Stimulated activated naive CD4-positive, alpha-beta T cell treated with Interleukin-2 at 50 U/mL for 16 hours (primary cell): Measurements from ENCODE around the gene TRPM8.
"Not testable (repeated sequence)": the region's sequence is repeated elsewhere in the genome, so short reads cannot be mapped to it uniquely, and the experiment has no call there.

Source experiments
- DNase-seq: peaks from one replicate; lab custom pipeline; 2025; lab: John Stamatoyannopoulos, UW

TRPM8 gene

DNA sequence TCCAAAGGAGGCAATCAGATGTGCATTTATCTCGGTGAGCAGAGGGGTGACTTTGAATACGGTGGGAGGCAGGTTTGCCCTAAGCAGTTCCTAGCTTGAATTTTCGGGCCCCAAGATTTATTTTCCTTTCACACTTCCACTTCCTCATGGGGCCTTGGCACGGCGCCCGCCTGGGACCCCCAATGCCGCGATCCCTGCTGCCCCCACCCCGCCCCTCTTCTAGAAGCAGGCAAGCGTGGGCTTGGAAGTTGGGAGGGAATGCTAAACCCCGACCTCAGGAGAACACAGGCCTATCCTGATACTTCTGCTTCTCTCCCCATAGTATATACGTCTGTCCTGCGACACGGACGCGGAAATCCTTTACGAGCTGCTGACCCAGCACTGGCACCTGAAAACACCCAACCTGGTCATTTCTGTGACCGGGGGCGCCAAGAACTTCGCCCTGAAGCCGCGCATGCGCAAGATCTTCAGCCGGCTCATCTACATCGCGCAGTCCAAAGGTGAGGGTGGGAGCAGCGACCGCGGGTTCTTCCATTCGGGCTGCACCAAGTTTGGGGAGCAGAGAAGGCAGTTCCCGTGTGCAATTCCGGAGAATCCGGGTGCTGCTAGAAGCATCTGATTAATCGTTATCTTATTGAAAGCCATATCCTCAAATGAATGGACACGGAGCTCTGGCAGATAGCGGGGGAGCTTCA lies 21.6 kb downstream of the TRPM8 start:
- DNase-seq: no peak

DNA sequence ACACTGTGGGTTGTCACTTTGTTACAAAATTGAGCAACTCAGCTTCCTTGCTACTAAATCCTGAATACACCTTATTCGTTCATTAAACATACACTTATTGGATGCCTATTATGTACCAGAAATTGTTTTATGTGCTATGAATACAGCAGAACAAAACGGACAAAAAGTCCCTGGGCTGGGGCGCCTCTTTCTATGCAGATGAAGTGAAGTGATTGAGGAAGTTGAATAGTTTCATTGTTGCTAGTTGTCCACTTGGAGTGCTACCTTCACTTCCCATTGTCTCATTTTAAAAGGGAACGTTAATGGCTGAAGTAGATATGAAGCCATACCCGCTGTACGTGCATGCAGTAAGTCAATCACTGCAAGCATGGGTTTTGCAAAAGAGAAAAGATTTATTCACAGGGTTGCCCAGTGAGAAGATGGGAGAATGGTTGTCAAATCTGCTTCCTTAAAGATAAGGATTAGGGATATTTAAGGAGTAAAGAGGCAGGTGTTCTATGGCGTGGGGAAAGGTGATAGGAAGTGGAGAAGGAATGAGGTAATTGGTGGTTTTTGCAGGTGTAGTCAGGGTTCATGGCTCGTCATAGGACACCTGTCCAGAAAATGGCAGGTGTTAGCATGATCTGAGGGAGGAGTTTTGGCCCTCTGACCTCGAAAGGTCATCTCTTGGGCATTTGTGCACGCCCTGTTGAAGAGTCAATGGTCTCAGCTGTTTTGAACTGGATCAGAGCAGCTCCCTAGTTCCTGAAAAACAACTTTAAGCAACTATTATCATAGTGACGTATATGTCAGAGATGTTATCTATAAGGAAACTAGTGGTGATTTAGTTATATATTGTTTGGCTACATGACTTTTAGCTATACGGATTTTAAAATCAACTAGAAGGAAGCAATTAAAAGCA lies 23.5 kb downstream of the TRPM8 start:
- no peak for DNase-seq

DNA sequence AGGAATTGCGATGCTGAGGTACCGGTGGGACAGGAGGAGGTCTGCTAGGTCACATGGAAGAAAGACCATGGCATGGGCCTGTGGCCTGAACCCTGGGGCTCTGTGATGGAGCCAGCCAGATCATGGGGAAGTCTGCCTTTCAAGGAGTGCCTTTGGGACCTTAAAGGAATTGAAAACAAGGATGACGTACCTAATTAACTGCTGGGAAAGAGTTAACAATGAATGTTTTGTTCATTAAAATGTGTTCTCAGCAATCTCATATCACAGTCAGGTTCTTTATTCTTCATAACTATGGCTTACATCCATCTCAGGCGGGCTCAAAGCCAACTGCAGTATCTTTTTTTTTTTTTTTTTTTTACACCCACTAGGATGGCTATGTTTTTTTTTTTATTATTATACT lies 25.6 kb downstream of the TRPM8 start:
- no peak for DNase-seq

DNA sequence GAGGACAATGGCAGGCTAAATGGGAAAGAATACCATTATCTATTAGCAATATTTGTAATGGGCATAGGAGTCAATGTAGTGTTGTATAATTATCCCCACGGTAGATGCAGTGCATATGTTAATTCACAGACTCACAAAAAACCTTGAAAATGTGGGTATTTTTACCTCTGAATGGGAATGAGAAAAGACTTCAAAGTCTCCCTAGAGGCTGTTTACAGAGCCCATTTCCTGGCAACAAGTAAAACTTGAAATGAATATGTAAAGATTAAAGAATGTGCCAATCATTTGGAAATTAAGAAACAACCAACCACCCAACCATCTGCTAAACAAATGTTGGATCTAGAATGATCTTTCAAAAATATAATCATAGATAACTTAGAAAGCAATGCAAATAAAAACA lies 27.1 kb downstream of the TRPM8 start:
- no peak for DNase-seq

- no peak for DNase-seq
Observed at GRCh38 chr2:233944722-233945121, 27.5 kb downstream of the TRPM8 start.

GRCh38 chr2:233945146-233945545 lies 28.0 kb downstream of the TRPM8 start:
- DNase-seq: no peak

DNA sequence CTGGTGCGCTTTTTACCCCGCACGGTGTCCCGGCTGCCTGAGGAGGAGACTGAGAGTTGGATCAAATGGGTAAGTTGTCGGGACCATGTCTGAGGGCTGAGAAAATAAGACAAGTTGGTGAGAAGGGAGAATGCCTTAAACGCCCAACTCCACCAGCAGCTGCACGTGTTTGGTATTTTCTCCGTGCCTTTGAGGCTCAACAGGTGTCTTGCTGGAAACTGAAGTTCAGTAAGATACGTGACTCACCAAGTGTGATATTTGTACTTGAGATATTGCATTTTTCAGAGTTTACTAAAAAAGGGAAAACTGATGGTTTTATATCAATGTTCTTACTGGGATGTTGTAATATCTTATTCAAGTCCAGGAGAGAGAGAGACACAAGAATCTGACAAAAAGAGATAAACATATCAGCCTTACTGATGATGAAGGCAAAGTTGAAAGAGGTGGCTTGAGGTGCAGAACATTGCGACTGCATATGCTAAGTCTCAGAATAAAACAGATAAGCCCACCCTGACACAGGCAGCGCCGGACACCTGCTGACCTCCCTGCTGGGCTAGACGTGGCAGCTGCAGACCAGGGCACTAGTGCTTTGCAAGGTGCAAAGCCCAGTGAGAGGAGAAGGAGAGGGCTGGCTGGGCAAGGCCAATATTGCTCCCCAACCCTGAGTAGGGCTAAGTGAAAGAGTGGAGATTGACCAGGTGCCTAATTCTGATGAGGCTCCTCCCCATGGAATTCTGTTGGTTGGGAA lies 33.1 kb downstream of the TRPM8 start:
- no peak for DNase-seq

- DNase-seq: no peak
Observed at GRCh38 chr2:233952335-233952734, 35.2 kb downstream of the TRPM8 start.

GRCh38 chr2:233953087-233953801 lies 36.1 kb downstream of the TRPM8 start:
- no peak for DNase-seq

GRCh38 chr2:233960203-233960602 lies 43.0 kb downstream of the TRPM8 start:
- no peak for DNase-seq

DNA sequence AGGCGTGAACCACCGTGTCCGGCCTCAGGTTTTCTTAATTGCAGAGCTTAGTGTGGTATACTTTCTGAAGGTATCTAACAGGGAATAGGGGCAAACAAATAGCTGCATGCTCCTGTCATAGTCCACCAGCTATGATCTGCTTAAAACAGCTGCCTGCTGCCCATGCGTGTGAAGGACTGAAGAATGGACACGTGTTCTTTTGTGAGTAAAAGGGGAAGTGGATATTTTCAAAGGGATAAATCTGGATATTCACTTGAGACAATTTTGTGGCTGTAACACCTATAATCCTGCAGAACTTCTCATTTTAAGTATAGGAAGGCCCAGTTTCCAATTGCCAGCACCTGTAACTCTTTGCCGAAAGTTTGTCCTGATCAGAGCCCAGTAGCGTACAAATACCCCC lies 44.7 kb downstream of the TRPM8 start:
- no peak for DNase-seq

DNA sequence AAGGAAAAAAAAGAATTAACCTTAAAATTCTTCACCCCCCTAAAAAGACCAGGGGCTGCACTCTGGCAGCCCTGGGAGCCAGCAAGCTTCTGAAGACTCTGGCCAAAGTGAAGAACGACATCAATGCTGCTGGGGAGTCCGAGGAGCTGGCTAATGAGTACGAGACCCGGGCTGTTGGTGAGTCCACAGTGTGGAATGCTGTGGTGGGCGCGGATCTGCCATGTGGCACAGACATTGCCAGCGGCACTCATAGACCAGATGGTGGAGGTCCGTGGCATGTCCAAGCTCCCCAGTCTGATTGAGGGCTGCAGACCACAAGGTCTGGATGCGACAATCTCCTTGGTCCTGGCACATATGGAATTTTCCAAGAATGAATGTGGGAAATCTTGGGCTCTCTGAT lies 47.4 kb downstream of the TRPM8 start:
- DNase-seq: no peak

DNA sequence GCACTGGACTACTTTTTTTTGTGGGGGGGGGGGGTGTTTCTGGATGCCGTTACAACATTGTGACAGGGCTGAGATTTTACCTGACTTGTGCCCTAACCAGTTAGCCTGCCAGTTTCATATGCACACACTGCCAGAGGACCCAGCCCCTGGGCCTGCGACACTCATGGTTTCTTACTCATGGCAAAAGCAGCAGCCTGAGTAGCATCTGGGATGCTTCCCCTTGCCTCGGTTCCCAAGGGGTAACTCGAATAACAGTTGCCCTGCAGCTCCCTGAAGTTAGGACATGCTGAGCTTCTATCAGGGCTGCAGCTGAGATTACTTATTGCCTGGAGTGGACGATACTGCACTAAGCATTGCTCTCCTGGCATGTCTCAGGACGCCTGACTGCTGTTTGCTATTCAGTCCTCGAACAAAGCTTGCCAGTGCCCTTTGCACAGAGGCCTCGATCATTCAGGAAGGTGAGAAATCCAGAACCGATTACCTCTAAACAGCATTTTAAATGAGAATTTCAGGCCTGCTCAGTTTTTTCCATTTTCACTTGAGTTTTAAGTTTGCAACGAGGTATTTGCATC lies 47.9 kb downstream of the TRPM8 start:
- DNase-seq: no peak

DNA sequence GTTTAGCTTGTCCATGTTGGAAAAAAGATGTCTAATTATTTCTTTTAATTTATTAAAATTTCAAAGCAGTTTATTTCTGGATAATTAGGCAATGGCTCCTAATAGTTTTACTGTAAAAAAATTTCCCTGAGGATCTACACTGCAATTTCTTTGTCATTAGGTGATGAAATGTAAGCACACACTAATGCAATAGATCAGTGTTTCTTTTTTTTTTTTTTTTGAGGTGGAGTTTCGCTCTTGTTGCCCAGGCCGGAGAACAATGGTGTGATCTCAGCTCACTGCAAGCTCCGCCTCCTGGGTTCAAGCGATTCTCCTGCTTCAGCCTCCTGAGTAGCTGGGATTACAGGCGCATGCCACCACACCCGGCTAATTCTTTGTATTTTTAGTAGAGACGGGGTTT lies 48.5 kb downstream of the TRPM8 start:
- not testable (repeated sequence) for DNase-seq

DNA sequence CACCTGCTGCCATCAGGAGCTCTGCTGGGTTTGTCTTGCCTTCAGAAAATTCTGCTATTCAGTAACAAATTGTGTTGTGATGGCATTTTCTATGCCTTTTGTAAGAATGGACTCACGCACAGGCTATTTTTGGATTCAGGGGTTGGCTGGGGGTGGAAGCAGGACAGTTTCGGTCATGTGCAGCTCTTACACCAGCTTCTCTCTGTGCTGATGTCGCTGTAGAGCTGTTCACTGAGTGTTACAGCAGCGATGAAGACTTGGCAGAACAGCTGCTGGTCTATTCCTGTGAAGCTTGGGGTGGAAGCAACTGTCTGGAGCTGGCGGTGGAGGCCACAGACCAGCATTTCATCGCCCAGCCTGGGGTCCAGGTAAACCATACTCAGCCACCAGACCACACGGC lies 49.2 kb downstream of the TRPM8 start:
- no peak for DNase-seq

DNA sequence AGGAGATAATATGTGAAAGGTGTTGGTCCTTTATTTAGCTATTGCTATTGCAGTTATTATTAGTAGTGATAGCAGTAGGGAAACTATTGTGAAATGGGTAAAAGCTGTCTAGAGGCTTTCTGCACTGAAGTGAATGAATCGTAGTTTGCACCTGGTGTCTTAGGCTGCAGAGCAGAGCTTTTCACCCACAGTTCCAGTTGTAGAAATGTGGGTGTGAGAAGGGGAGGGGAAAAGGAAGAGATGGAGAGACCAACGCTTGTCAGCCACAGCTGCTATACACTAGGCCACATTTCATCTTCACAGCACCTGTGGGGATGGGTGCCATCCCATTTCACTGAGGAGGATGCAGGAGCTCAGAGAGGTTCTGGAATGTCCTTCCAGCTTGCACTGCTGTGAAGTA lies 50.0 kb downstream of the TRPM8 start:
- DNase-seq: no peak

GRCh38 chr2:233968556-233968955 lies 51.4 kb downstream of the TRPM8 start:
- no peak for DNase-seq

- not testable (repeated sequence) for DNase-seq
Observed at GRCh38 chr2:233972460-233972859, 55.3 kb downstream of the TRPM8 start.

DNA sequence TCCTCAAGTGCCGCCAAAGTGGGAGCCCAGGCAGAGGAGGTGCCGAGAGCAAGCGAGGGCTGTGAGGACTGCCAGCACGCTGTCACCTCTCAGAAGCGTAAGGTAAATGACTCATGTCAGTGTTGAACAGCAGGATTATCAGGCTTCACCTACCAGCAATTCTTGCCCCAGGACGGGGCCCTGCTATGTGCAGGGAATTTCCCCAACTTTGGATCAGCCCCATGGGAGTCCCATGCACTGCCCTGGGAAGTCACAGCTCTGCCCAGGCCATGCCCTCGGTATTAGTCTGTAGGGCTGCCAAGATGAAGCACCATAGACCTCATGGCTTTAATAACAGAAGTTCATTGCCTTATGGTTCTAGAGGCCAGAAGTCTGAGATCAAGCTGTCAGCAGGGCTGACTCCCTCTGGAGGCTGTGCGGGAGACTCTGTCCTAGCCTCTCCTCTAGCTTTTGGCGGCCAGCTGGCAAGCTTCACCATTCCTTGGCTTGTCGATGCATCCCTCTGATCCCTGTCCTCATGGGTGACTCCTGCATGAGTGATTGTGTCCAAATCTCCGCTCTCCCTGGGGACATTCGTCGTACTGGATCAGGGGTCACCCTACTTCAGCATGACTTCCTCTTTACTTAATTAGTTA lies 55.9 kb downstream of the TRPM8 start:
- no peak for DNase-seq

GRCh38 chr2:233973786-233974185 lies 56.6 kb downstream of the TRPM8 start:
- no peak for DNase-seq

DNA sequence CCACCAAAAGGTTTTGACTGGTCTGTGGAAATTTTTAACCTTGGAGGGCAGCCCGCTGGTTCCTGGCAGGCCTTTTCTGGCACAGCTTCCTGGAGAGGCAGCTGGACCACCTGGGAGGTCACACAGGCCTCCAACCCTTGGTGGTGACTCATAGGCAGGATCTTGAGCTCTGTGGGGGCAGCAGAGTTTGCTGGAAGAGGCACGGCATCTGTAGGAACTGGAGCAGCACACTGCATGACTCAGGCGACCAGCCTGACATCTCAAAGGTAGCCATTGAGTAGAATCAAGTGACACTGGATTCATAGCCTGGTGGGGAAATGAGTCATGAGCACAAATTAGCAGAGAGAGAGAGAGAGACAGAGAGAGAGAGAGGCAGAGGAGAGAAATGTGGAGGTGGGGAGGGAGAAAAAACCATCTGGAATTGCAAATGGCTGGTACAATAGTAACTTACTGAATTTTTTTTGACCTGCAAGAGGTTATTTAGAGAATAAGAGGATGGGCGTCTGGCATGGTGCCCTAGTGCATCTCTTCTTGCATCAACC lies 57.4 kb downstream of the TRPM8 start:
- no peak for DNase-seq
